Type B pancreatic cell (in vitro differentiated cells): ENCODE results near the gene SLC26A3. TPM values are rescaled to one million over a fixed set of nuclear protein-coding genes. Genes with fewer than 3 reads are reported as not detected.

Experiments
- DNase-seq: peaks from one replicate; pipeline ENCODE4 v3.0.0; 2021; ENCODE audit warnings: mixed read lengths; ENCODE audit not compliant: unreplicated experiment; ENCODE audit errors: extremely low spot score
- H3K27ac Mint-ChIP-seq: 2 replicates; pipeline ENCODE4 v1.8.0; 2021; ENCODE audit warnings: mild to moderate bottlenecking, mixed read lengths
- H3K27me3 Mint-ChIP-seq: 2 replicates; pipeline ENCODE4 v1.8.0; 2021; ENCODE audit warnings: mixed read lengths
- H3K36me3 Mint-ChIP-seq: 2 replicates; pipeline ENCODE4 v1.8.0; 2021; ENCODE audit warnings: mixed read lengths
- H3K4me1 Mint-ChIP-seq: one replicate; pipeline ENCODE4 v1.8.0; 2021; ENCODE audit warnings: mixed read lengths; ENCODE audit not compliant: unreplicated experiment
- H3K4me3 Mint-ChIP-seq: 2 replicates; pipeline ENCODE4 v1.8.0; 2021; ENCODE audit warnings: mild to moderate bottlenecking, mixed read lengths
- H3K9me3 Mint-ChIP-seq: 2 replicates; pipeline ENCODE4 v1.8.0; 2021; ENCODE audit warnings: mixed read lengths
- CTCF ChIP-seq: fragments of 200-600 bp; sonication (generic); conservative IDR thresholded peaks from 2 replicates; pipeline ENCODE4 v1.5.0; 2021; ENCODE audit warnings: antibody characterized with exemption, mild to moderate bottlenecking
- total RNA-seq: library from RNA; stranded (reverse); gene quantifications from 2 replicates; pipeline ENCODE4 v1.2.1, GENCODE V29; 2021; ENCODE audit warnings: low replicate concordance

SLC26A3 gene
- total RNA-seq, 1 donor from 2014 or later, result 4.7 TPM

- Mint-ChIP-seq H3K27me3 (peaks cover 15% of the 10 kb centered on the region), H3K4me3 (no peak overlapping the region), H3K9me3 (peaks cover 7% of the 10 kb centered on the region), H3K27ac (no peak overlapping the region), H3K4me1 (no peaks in the 10 kb centered on the region), H3K36me3 (no peaks in the 10 kb centered on the region)
- DNase-seq, result no peak
- no peak for TF ChIP-seq CTCF
These were observed 25.5 kb upstream of the SLC26A3 start for GRCh38 chr7:107828540-107828939.

- H3K4me3 Mint-ChIP-seq, result no peak overlapping the region
- TF ChIP-seq CTCF, result no peak
- H3K27me3 Mint-ChIP-seq, result peaks cover 12% of the 10 kb centered on the region
- no peaks in the 10 kb centered on the region for H3K4me1 Mint-ChIP-seq
- no peak for DNase-seq
- peaks cover 7% of the 10 kb centered on the region for H3K9me3 Mint-ChIP-seq
- no peaks in the 10 kb centered on the region for H3K36me3 Mint-ChIP-seq
- no peak overlapping the region for H3K27ac Mint-ChIP-seq
These were observed 24.5 kb upstream of the SLC26A3 start for GRCh38 chr7:107827501-107827900.

- H3K27me3 Mint-ChIP-seq, result peaks cover 9% of the 10 kb centered on the region
These were observed 23.4 kb upstream of the SLC26A3 start for GRCh38 chr7:107826451-107826850.

GRCh38 chr7:107824858-107825257 lies 21.8 kb upstream of the SLC26A3 start:
- peaks cover 7% of the 10 kb centered on the region for H3K9me3 Mint-ChIP-seq
- TF ChIP-seq CTCF, result no peak
- no peaks in the 10 kb centered on the region for H3K36me3 Mint-ChIP-seq
- H3K4me3 Mint-ChIP-seq, result no peak overlapping the region
- no peak overlapping the region for H3K27ac Mint-ChIP-seq
- H3K27me3 Mint-ChIP-seq, result peaks cover 20% of the 10 kb centered on the region
- no peaks in the 10 kb centered on the region for H3K4me1 Mint-ChIP-seq
- DNase-seq, result no peak

More at GRCh38 chr7:107826451-107826850, 23.4 kb upstream of the SLC26A3 start:
- Mint-ChIP-seq H3K9me3 (peaks cover 7% of the 10 kb centered on the region), H3K36me3 (no peaks in the 10 kb centered on the region), H3K27ac (no peak overlapping the region), H3K4me1 (no peaks in the 10 kb centered on the region), H3K4me3 (no peak overlapping the region)
- no peak for DNase-seq
- no peak for TF ChIP-seq CTCF

GRCh38 chr7:107818622-107819021 lies 15.6 kb upstream of the SLC26A3 start:
- Mint-ChIP-seq H3K27ac (no peak overlapping the region), H3K9me3 (no peaks in the 10 kb centered on the region), H3K36me3 (no peaks in the 10 kb centered on the region), H3K4me3 (no peak overlapping the region), H3K4me1 (peaks cover 5% of the 10 kb centered on the region), H3K27me3 (peaks cover 18% of the 10 kb centered on the region)
- no peak for DNase-seq
- TF ChIP-seq CTCF, result no peak

GRCh38 chr7:107816011-107816566 lies 13.1 kb upstream of the SLC26A3 start:
- Mint-ChIP-seq H3K9me3 (no peaks in the 10 kb centered on the region), H3K4me3 (no peak overlapping the region), H3K27ac (peak overlapping the region; percentile 14), H3K4me1 (peaks cover 5% of the 10 kb centered on the region), H3K27me3 (peaks cover 14% of the 10 kb centered on the region), H3K36me3 (no peaks in the 10 kb centered on the region)
- DNase-seq, result no peak
- no peak for TF ChIP-seq CTCF
